Endodermal cell (in vitro differentiated cells): ENCODE data around the gene RADIL. TPM values are rescaled to one million over a fixed set of nuclear protein-coding genes. Genes with fewer than 3 reads are reported as not detected.

Experiments
- DNase-seq: peaks from one replicate; pipeline ENCODE4 v3.0.0-alpha.2; 2017
- H3K27ac ChIP-seq: 2 replicates; pipeline ENCODE4 v1.5.1; 2013; ENCODE audit warnings: mild to moderate bottlenecking, low read depth, low read length, moderate library complexity
- H3K27me3 ChIP-seq: 2 replicates; pipeline ENCODE4 v1.6.1; 2013; ENCODE audit warnings: mild to moderate bottlenecking, low read length, moderate library complexity; ENCODE audit not compliant: insufficient read depth, control insufficient read depth, poor library complexity, severe bottlenecking
- H3K36me3 ChIP-seq: 2 replicates; pipeline ENCODE4 v1.7.0; 2013; ENCODE audit warnings: mild to moderate bottlenecking, low read length, moderate library complexity; ENCODE audit not compliant: control insufficient read depth, insufficient read depth
- H3K4me1 ChIP-seq: one replicate; pipeline ENCODE4 v1.7.0; 2013; ENCODE audit warnings: low read length; ENCODE audit not compliant: control insufficient read depth, insufficient read depth
- H3K4me3 ChIP-seq: 2 replicates; pipeline ENCODE4 v1.5.1; 2013; ENCODE audit warnings: mild to moderate bottlenecking, low read length, moderate library complexity
- H3K9ac ChIP-seq: 2 replicates; pipeline ENCODE4 v1.6.1; 2013; ENCODE audit warnings: mild to moderate bottlenecking, low read length, moderate library complexity; ENCODE audit not compliant: poor library complexity, severe bottlenecking; ENCODE audit errors: extremely low read depth
- H3K9me3 ChIP-seq: 2 replicates; pipeline ENCODE4 v1.6.1; 2013; ENCODE audit warnings: mild to moderate bottlenecking, low read length, moderate library complexity; ENCODE audit not compliant: control insufficient read depth
- H3K27ac Mint-ChIP-seq: 2 replicates; pipeline ENCODE4 v1.8.0; 2020; ENCODE audit warnings: mixed read lengths
- H3K27me3 Mint-ChIP-seq: 2 replicates; pipeline ENCODE4 v1.8.0; 2021; ENCODE audit warnings: mild to moderate bottlenecking, mixed read lengths; ENCODE audit not compliant: insufficient read depth
- H3K36me3 Mint-ChIP-seq: 2 replicates; pipeline ENCODE4 v1.8.0; 2020; ENCODE audit warnings: low read depth, mixed read lengths
- H3K4me1 Mint-ChIP-seq: 2 replicates; pipeline ENCODE4 v1.8.0; 2020; ENCODE audit warnings: mixed read lengths
- H3K4me3 Mint-ChIP-seq: 2 replicates; pipeline ENCODE4 v1.8.0; 2020; ENCODE audit warnings: mild to moderate bottlenecking, moderate library complexity, mixed read lengths
- H3K9me3 Mint-ChIP-seq: 2 replicates; pipeline ENCODE4 v1.8.0; 2020; ENCODE audit warnings: mild to moderate bottlenecking, mixed read lengths
- CTCF ChIP-seq: fragments of 200-600 bp; sonication (generic); conservative IDR thresholded peaks from 2 replicates; pipeline ENCODE4 v1.5.0; 2021; ENCODE audit warnings: antibody characterized with exemption, mild to moderate bottlenecking
- WGBS, 2 experiments: methylation state at CpG; one replicate each; pipeline versions ENCODE4 v1.1.5 to v1.1.7; 2013; ENCODE audit warnings: missing lambda C conversion rate in 2 of 2, mixed read lengths in 1 of 2; ENCODE audit not compliant: insufficient coverage in 1 of 2, insufficient read length in 1 of 2; 5-methylcytosine and 5-hydroxymethylcytosine counted together
- total RNA-seq, 2 donors: library from RNA; stranded (reverse); fragmentation: NEBNext Ultra II Directional in 1 of 2; extraction: Animal tissue kit (Norgen Biotek cat#: 25700) in 1 of 2; gene quantifications; 2 replicates in 1 of 2; 3 replicates in 1 of 2; pipeline ENCODE4 v1.2.1, GENCODE V29; 2021

The RADIL gene
- total RNA-seq, 2 donors from 2014 or later: 34.9 to 47.6 TPM

- H3K4me3 ChIP-seq: no peak overlapping the region
- no peak for TF ChIP-seq CTCF
- Mint-ChIP-seq H3K36me3 (no peaks in the 10 kb centered on the region), H3K4me1 (no peaks in the 10 kb centered on the region), H3K27me3 (peaks cover 19% of the 10 kb centered on the region), H3K27ac (no peak overlapping the region), H3K9me3 (peaks cover 9% of the 10 kb centered on the region), H3K4me3 (no peak overlapping the region)
- H3K36me3 ChIP-seq: no peaks in the 10 kb centered on the region
- no peak overlapping the region for H3K9ac ChIP-seq
- peaks cover 6% of the 10 kb centered on the region for H3K9me3 ChIP-seq
- no peaks in the 10 kb centered on the region for H3K4me1 ChIP-seq
- DNase-seq: no peak
- H3K27ac ChIP-seq: no peak overlapping the region
- H3K27me3 ChIP-seq: peaks cover 11% of the 10 kb centered on the region
Measured at GRCh38 chr7:4904346-4904745, 20.8 kb upstream of the RADIL start.

- Histone ChIP-seq H3K9ac (no peak overlapping the region), H3K27ac (no peak overlapping the region), H3K27me3 (no peaks in the 10 kb centered on the region), H3K36me3 (no peaks in the 10 kb centered on the region), H3K4me3 (no peak overlapping the region), H3K9me3 (no peaks in the 10 kb centered on the region), H3K4me1 (no peaks in the 10 kb centered on the region)
- DNase-seq: no peak
- 92 to 96% methylated on average over 5 to 11 of the region's 11 CpGs for WGBS, 2 experiments
- H3K27ac Mint-ChIP-seq: no peak overlapping the region
- H3K4me3 Mint-ChIP-seq: no peak overlapping the region
- no peaks in the 10 kb centered on the region for H3K27me3 Mint-ChIP-seq
- H3K36me3 Mint-ChIP-seq: no peaks in the 10 kb centered on the region
- TF ChIP-seq CTCF: no peak
- H3K9me3 Mint-ChIP-seq: peaks cover 12% of the 10 kb centered on the region
- no peaks in the 10 kb centered on the region for H3K4me1 Mint-ChIP-seq
Measured at GRCh38 chr7:4895766-4896165, 12.2 kb upstream of the RADIL start.

GRCh38 chr7:4894482-4894881 is 11.0 kb upstream of the RADIL start:
- no peaks in the 10 kb centered on the region for H3K27me3 Mint-ChIP-seq
- WGBS, 2 experiments: 87 to 89% methylated on average over 4 to 9 of the region's 9 CpGs
- H3K27ac Mint-ChIP-seq: no peak overlapping the region
- H3K9me3 Mint-ChIP-seq: peaks cover 12% of the 10 kb centered on the region
- no peak overlapping the region for H3K9ac ChIP-seq
- no peak for DNase-seq
- H3K4me1 Mint-ChIP-seq: no peaks in the 10 kb centered on the region
- no peaks in the 10 kb centered on the region for H3K36me3 ChIP-seq
- no peak overlapping the region for H3K27ac ChIP-seq
- H3K4me3 Mint-ChIP-seq: no peak overlapping the region
- no peaks in the 10 kb centered on the region for H3K27me3 ChIP-seq
- H3K4me3 ChIP-seq: no peak overlapping the region
- no peaks in the 10 kb centered on the region for H3K4me1 ChIP-seq
- H3K9me3 ChIP-seq: no peaks in the 10 kb centered on the region
- TF ChIP-seq CTCF: no peak
- no peaks in the 10 kb centered on the region for H3K36me3 Mint-ChIP-seq
